SK-N-DZ (cell line): ENCODE data around the gene HECA.

Source experiments
- DNase-seq: peaks from one replicate; pipeline ENCODE4 v3.0.0-alpha.2; 2015; ENCODE audit warnings: low spot score

Gene HECA

DNA sequence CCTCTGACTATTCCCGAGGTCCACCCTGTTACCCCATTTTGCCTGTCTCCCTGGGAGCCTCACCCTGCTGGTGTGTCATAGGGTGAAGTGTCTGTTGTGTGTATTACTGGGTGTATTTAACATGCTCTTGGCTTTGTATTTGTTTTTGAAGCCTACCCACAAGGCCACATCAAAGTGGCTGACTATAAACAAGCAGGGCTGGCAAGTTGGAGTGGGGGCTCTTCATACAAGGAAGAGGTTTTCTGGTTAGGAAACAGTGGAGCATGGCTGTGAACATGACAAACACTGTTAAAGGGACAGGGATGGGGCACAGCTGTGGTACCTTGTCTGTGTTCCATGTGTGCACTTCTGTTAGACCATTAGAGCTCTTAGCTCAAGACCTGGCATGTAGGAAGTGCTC, 26.3 kb downstream of the HECA start:
- no peak for DNase-seq

DNA sequence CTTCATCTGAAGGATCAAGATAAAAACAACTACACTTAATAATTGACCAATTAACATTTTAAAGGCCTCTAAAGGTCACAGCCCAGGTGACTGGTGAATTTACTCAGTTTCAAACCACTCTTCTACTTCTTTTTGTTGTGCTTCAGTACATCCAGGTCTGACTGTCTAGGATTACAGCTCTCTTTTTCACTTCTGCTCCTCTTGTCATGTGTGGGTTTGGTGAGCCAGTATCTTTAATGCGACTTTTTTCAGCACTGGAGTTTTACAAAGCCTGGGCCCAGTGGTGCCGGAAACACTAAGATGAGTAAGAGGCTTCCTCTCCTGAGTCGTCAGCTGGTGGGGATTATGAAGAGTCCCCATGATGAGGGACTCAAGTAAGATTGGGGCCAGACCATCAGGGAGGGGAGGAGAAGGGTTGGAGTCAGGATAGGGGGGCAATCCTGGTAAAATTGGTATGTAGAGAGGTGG, 27.0 kb downstream of the HECA start:
- no peak for DNase-seq

DNA sequence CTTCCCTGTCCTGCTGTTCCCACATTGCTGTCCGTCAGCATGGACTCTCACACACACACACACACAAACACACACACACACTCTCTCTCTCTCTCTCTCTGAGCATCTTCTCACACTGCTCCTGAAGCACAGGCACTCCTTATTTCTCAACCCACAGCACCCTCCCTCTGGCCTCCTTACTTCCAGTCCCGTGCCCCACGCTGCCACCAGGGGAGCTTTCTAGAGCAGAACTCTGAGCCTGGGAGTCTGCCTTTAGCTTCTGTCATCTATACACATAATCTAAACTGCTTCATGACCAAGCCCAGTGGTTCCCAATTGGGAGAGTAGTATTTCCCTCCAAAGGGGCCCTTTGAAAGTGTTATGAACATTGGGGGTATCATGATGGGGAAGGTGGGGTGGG, 29.1 kb downstream of the HECA start:
- DNase-seq, result no peak

DNA sequence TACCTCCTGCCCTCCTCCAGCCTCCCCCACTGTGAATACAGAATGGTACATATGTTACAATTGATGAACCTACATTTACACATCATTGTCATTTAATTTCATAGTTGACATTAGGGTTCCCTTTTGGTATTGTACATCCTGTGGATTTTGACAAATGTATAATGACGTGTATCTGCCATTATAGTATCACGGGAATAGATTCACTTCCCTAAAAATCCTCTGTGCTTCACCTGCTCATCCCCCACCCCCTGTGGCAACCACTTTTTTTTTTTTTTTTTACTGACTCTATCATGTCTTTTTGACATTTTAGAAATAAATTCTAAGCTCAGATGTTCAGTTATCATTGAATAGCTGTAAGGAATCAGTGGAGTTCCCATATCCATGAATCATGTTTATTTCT, 30.4 kb downstream of the HECA start:
- no peak for DNase-seq

DNA sequence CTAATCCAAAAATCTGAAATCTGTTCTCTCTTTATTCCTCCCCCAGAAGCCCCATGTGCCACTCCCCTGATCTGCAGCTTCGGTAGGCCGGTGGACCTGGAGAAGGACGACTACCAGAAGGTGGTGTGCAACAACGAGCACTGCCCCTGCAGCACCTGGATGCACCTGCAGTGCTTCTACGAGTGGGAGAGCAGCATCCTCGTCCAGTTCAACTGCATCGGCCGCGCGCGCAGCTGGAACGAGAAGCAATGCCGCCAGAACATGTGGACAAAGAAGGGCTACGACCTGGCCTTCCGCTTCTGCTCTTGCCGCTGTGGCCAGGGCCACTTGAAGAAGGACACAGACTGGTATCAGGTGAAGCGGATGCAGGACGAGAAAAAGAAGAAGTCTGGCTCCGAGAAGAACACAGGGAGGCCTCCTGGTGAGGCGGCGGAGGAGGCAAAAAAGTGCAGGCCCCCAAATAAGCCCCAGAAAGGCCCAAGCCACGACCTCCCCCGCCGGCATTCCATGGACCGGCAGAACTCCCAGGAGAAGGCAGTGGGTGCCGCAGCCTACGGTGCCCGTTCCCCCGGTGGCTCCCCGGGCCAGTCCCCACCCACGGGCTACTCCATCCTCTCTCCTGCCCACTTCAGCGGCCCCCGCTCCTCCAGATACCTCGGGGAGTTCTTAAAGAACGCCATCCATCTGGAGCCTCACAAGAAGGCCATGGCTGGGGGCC, 31.5 kb downstream of the HECA start:
- no peak for DNase-seq

DNA sequence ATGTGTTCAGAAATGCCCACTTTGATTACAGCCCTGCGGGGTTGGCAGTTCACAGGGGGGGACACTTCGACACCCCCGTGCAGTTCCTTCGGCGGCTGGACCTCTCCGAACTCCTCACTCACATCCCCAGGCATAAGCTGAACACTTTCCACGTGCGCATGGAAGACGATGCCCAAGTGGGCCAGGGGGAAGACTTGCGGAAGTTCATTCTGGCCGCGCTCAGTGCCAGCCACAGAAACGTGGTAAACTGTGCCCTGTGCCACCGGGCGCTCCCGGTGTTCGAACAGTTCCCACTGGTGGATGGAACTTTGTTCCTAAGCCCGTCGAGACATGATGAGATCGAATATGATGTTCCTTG, 32.1 kb downstream of the HECA start:
- DNase-seq, result no peak

DNA sequence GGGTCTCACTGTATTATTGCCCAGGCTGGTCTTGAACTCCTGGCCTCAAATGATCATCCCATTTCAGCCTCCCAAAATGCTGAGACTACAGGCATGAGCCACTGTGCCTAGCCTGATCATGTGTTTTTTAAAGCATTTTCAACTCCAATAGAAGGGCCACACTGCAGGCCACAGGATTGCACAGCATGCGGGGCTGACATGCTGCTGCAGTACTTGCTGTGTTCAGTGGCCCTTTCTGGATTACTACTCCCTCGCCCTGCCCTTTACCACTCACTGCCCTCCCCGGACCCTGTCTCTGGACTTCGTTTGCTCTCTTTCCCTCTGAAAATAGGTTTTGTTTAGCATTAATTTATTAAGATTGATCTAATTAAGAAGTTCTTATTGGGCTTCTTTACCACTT, 37.3 kb downstream of the HECA start:
- no peak for DNase-seq

DNA sequence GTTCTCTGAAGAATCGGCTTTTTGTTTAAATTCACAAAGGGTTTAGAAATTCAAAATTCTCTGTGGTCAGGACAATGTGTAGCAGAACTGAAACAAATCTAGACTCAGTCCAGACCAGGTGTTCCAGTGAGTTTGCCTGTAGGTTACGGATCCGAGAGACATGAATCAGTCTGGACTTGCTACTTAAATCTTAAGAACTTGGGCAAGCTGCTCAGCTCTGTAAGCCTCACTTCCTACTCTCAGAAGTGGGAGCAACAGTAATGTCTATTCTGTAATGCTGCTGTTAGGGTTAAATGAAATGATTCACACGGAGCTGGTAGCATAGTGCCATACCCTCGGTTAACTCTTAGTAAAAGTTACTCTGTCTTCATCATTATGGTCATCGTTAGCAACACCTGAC, 37.7 kb downstream of the HECA start:
- no peak for DNase-seq

DNA sequence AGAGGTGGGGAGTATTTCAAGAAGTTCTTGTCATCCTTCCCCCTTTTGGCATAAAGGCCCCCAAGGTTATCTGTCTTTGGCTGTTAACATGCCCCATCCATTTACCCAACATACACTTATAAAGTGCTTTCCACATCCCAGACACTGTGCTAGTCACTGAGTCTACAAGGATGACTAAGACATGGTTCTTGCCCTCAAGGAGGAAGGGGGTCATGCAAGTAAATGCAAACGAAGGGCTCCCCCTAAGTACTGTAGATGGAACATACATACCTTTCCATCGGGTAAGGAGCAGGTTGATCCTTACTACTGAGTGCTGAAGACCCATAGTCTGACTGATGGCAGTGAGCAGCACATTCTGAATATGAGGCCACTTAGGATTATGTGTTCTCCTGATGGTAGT, 38.3 kb downstream of the HECA start:
- DNase-seq, result no peak

DNA sequence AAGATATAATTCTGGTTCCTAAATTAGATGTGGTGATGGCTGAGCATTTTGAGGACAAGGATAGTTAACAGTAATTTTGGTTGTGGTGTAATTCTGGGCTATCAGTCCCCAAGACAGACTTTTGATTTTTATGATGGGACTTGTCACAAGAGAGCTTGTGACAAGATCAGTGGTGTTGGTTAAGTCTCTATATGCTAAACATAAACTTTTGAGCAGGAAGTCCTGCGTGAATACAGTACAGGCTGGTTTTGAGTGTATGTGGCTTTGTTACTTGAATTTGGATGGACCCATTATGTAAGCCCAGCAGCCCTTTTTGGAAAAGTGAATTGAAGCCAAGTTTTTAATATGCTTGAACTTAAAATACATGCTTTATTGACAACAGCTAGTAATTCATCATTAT, 38.9 kb downstream of the HECA start:
- DNase-seq, result no peak

DNA sequence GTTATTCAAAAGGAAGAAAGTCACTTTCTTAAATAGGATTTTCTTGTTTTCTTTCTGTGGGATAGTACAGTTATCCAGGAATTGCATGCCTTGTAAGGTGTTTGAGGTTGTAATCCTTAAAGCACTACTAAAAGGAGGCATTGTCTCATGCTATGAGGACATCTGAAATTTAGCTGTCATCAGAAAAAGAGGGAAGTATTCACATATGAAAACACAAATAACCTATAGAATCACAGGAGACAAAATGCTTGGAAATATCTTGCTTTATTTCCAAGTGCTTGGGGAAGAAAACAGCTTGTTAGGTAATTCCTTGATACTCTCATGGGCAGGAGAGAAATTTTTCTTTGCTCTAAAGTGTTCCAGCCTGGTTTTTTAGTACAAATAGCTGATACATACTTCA, 40.1 kb downstream of the HECA start:
- DNase-seq, result no peak

DNA sequence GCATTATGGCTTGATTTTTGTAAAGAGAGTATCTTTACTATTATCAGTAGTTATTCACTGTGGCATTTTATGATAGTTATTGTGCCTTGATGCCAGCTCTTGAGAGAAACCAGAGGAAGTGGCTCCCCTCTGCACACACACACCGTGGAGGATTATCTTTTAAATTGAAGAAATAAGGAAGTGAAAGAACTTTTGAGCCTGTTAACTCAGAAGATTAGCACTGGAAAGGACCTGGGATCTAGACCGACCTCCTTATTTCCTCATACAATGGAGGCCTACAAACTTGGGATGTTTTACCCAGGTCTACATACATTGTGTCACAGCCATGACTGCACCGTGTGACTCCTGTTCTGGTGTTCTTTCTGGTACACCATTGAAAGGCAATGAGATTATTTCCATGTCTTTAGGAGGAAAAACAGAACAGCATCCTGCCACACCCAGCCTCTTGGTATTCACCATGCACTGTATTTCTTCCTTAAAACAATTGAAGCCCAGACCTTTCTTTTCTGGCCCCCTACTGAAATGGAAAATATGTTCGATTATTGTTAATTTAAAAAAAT, 40.6 kb downstream of the HECA start:
- no peak for DNase-seq

DNA sequence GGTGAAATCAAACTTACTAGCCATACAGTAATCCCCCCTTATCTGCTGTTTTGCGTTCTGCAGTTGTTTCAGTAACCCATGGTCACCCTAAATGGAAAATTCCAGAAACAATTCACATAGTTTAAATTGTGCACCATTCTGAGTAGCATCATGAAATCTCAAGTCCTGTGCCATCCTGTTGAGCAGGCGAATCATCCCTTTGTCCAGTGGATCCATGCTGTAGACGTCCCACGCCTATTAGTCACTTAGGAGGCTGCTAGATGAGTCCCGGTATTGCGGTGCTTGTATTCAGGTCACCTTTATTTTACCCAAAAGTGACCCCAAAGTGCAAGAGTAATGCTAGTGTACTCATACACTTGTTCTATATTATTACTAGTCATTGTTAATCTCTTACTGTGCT, 46.4 kb downstream of the HECA start:
- no peak for DNase-seq

DNA sequence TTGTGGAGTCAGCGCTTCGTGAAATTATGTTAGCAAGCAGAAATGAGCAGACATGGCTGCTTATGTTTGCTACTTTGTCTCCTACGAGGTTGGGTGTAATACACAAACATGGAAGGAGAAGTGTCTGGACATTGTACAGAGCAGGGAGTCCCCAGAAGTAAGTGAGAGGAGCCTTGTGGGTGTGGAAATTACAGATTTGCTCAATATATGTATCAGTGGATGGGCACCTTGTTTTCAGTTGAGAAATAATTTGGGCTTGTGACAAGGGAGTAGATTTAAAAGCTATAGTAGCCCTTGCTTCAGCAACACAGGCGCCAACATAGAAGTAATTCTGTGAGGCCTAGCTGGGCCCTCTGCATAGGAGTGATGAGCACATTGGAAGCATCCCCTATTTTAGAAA, 49.2 kb downstream of the HECA start:
- no peak for DNase-seq

DNA sequence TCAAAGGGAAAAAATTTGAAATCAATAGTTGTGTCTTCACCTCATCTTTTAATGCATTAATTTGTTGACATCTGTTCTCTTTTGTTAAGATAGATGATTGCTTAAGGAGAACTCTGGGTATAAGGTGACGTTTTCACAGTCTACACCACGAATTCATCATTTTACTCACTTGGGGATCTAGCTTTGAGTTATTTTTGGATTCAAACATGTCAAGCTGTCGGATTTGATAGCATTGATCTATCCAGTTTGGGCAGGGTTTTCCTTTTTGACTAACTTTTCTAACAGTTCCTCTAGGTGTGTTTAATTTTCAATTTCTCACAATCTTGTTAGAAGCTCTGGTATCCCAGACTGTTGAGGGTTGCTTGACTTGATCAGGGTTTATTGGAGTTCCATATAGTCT, 49.6 kb downstream of the HECA start:
- no peak for DNase-seq

DNA sequence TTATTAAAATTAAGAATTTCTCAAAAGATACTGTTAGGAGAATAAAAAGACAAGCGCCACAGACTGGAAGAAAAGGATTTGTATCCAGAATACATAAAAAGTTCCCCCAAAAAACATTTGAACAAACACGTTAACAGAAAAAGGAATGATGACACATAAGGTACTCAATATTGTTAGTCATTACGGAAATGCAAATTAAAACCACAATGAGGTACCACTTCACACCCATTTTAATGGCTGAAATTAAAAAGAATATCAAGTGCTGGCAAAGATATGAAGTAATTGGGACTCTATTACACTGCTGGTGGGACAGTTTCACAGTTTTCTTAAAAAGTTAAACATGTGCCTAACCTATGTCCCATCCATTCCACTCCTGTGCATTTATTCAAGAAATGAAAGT, 51.4 kb downstream of the HECA start:
- DNase-seq, result no peak

DNA sequence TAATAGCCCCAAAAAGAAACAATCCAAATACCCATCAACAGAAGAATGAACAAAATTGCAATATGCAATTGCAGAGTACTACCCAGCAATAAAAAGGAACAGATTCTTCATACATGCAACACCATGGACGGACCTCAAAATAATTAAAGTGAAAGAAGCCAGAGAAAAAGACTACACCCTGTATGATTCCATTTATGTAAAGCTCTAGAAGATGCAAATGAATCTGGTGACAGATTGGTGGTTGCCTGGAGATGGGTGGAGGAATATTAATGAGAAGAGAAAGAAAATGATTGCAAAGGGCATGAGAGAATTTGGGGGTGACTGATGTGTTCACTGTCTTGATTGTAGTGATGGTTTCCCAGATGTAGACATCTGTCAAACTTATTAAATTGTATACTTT, 51.8 kb downstream of the HECA start:
- DNase-seq, result no peak

DNA sequence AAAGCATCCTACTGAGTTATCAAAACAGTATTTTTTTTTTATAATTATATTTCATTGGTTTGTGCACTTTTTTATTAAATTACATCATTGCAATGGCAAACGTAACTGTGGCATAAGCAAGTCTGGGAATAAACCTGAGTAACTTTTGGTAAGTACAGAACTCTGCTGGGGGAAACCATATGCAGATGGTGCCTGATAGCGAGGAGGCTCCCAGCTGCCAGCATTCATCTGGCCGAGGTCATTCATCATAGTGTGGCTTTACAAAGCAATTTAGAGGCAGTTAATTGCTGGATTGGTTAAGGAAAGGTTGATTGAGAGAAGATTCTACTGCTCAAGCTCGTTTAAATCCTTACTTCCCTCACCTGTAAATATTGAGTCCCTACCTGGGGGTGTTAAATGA, 52.6 kb downstream of the HECA start:
- peak; percentile 54 for DNase-seq

DNA sequence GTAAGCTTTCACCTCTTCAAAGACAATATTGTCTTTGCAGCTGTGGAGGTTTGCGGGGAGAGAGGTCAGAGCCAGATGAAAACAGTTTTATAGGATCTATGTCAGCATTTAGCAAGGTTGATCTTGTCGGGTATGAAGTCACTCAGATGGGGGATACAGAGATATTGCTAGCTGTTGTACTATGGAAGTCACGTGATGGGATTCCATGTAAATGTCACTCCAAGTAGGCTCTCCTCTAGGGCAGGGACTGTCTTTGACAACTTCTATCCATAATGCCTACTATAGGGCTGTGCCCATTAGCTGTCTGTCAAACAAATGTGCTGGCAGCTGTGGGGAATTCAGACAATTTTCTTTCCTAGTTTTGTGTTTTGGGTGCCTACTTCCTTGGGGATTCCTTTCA, 54.8 kb downstream of the HECA start:
- no peak for DNase-seq

DNA sequence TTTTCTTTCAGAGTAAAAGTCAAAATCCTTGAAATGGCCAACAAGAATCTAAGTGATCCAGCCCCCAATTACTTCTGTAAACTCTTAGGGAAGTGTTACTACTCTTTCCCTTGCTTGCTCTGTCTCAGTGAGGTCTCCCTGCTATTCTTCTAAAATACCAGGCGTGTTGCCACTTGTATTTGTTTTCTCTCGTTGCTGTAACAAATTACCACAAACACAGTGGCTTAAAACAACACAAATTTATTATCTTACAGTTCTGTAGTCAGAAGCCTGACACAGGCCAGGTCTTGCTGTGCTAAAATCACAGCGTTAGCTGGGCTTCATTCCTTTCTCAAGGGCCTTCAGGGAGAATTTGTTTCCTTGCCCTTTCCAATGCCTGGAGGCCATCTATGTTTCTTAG, 59.9 kb downstream of the HECA start:
- no peak for DNase-seq

DNA sequence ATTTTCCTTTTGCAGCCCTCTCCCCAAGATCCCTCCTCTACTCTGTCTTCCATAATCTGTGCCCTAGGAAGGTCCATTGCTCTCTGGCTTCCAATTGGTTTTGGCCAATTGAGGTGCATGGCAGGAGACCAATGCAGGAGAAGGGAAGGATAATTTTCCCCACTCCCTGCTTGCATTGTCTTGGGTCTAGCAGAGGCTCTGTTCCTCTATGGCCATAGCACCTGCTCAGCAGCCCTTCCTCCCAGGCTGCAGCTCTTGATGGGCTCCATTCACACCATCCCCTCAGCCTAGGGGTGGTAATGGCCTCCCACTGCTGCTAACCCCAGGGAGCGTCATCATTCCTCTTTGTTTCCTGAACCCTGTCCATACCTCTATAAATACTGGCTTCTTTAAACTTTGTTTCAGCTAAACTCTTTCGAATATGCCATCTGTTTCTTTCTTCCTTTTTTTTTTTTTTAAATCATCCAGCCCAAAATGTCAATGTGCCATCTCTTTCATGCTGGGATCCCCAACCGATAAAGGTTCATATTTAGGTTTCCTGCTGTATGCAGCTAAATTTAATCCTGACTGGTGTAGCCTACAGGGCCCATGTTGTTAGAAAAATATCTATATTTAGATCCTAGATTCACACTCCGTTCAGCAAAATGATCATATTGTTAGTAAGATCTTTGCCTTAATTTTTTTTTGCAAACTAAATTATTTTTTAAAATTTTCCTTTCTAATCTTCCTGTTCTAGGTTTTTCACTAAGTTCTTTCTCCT, 63.8 kb downstream of the HECA start:
- DNase-seq, result no peak

DNA sequence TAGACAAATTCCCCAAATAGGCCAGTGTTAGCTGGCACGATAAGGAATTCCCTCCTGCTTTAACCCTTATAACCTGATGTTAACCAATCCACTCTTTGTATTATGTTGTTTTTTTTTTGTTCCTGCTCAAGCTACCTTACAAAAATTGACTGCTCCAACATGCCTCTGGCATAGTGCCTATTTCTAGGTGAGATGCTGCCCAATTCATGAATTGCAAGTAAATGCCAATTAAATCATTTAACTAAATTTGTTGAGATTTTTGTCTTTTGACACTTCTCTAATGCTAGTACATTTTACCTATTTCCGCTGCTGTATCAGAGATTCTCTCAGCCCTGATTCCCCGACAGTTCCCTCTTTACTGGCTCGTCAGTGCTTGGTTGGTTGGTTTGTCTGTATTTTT, 66.5 kb downstream of the HECA start:
- no peak for DNase-seq

DNA sequence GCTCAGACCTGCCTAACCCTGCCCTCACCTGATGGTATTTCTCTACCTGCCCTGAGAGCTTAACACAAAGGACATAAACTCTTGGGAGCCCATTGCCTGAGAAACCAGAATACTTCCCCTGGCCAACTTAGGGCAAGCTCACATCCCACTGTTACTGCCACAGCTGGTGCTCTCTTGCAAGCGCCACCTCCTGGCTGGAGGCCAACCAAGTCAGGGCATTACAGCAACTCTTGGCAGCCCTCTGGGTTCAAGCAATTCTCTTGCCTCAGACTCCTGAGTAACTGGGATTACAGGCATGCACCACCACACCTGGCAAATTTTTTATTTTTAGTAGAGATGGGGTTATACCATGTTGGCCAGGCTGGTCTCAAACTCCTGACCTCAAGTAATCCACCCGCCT, 70.1 kb downstream of the HECA start:
- DNase-seq, result no peak
